Inferior parietal cortex (tissue), 1 donor: ENCODE results near the gene TBC1D14.
"Not testable (repeated sequence)": the region's sequence is repeated elsewhere in the genome, so short reads cannot be mapped to it uniquely, and the experiment has no call there.

Experiments used
- DNase-seq: peaks from one replicate; pipeline ENCODE4 v3.0.0-alpha.2; 2016; ENCODE audit errors: extremely low spot score

The TBC1D14 gene

GRCh38 chr4:7079909-7080308 is 170.3 kb downstream of the TBC1D14 start:
- not testable (repeated sequence) for DNase-seq
